Mesenteric fat pad (tissue), 1 donor: ENCODE data around the gene ZBTB34. TPM values are rescaled to one million over a fixed set of nuclear protein-coding genes. Genes with fewer than 3 reads are reported as not detected.

Experiments used
- DNase-seq: peaks from one replicate; pipeline ENCODE4 v3.0.0-alpha.2; 2020; ENCODE audit warnings: low spot score
- total RNA-seq: library from RNA; stranded (reverse); fragmentation: NEBNext Ultra II Directional; extraction: Animal tissue kit (Norgen Biotek cat#: 25700); gene quantifications from one replicate; pipeline ENCODE4 v1.2.1, GENCODE V29; 2021
- donor health status: DM: yes; HTN: yes; CAD: no.

ZBTB34 gene
- total RNA-seq, 1 donor from 2014 or later: 9.4 TPM

- no peak for DNase-seq
These were observed 17.3 kb upstream of the ZBTB34 start for GRCh38 chr9:126842977-126843799.

- DNase-seq: no peak
These were observed 16.4 kb upstream of the ZBTB34 start for GRCh38 chr9:126844085-126844484.

- DNase-seq: no peak
These were observed 13.4 kb upstream of the ZBTB34 start for GRCh38 chr9:126847051-126847450.

- DNase-seq: no peak
These were observed 10.7 kb upstream of the ZBTB34 start for GRCh38 chr9:126849591-126850225.

- DNase-seq: no peak
These were observed 9.1 kb upstream of the ZBTB34 start for GRCh38 chr9:126851286-126851880.

GRCh38 chr9:126852086-126852688, 8.3 kb upstream of the ZBTB34 start:
- DNase-seq: no peak

- no peak for DNase-seq
These were observed 6.8 kb upstream of the ZBTB34 start for GRCh38 chr9:126853667-126854066.

- no peak for DNase-seq
These were observed 5.7 kb upstream of the ZBTB34 start for GRCh38 chr9:126854734-126855133.

GRCh38 chr9:126856326-126856877, 4.0 kb upstream of the ZBTB34 start:
- no peak for DNase-seq

GRCh38 chr9:126857261-126857960, 3.0 kb upstream of the ZBTB34 start:
- DNase-seq: no peak

- no peak for DNase-seq
These were observed 1.3 kb upstream of the ZBTB34 start for GRCh38 chr9:126859111-126859510.

GRCh38 chr9:126860757-126861466, 473 bp downstream of the ZBTB34 start:
- DNase-seq: no peak

GRCh38 chr9:126861707-126862103, 1.3 kb downstream of the ZBTB34 start:
- no peak for DNase-seq

- no peak for DNase-seq
These were observed 1.8 kb downstream of the ZBTB34 start for GRCh38 chr9:126862104-126862761.

- no peak for DNase-seq
These were observed 4.3 kb downstream of the ZBTB34 start for GRCh38 chr9:126864771-126865170.

GRCh38 chr9:126869368-126869767, 8.9 kb downstream of the ZBTB34 start:
- DNase-seq: no peak

- DNase-seq: no peak
These were observed 12.1 kb downstream of the ZBTB34 start for GRCh38 chr9:126872516-126872915.

GRCh38 chr9:126874546-126875314, 14.3 kb downstream of the ZBTB34 start:
- no peak for DNase-seq
